Mesenteric fat pad (tissue), 1 donor: ENCODE results near the gene DDAH1. TPM values are rescaled to one million over a fixed set of nuclear protein-coding genes. Genes with fewer than 3 reads are reported as not detected.

Experiments used
- DNase-seq: peaks from one replicate; pipeline ENCODE4 v3.0.0-alpha.2; 2020; ENCODE audit warnings: low spot score
- total RNA-seq: library from RNA; stranded (reverse); fragmentation: NEBNext Ultra II Directional; extraction: Animal tissue kit (Norgen Biotek cat#: 25700); gene quantifications from one replicate; pipeline ENCODE4 v1.2.1, GENCODE V29; 2021
- donor health status: DM: yes; HTN: yes; CAD: no.

DDAH1 gene
- total RNA-seq, 1 donor from 2014 or later, result 15.4 TPM

GRCh38 chr1:85332575-85332974 lies 132.4 kb downstream of the DDAH1 start:
- no peak for DNase-seq

- DNase-seq, result no peak
Measured at GRCh38 chr1:85330711-85331290, 134.2 kb downstream of the DDAH1 start.

GRCh38 chr1:85330214-85330631 lies 134.7 kb downstream of the DDAH1 start:
- DNase-seq, result no peak

- no peak for DNase-seq
Measured at GRCh38 chr1:85328713-85329397, 136.1 kb downstream of the DDAH1 start.

GRCh38 chr1:85327759-85328158 lies 137.2 kb downstream of the DDAH1 start:
- DNase-seq, result no peak

GRCh38 chr1:85326851-85327250 lies 138.1 kb downstream of the DDAH1 start:
- DNase-seq, result no peak

- no peak for DNase-seq
Measured at GRCh38 chr1:85326336-85326735, 138.6 kb downstream of the DDAH1 start.

- DNase-seq, result no peak
Measured at GRCh38 chr1:85325920-85326319, 139.0 kb downstream of the DDAH1 start.

GRCh38 chr1:85323770-85324169 lies 141.2 kb downstream of the DDAH1 start:
- no peak for DNase-seq

GRCh38 chr1:85322655-85323054 lies 142.3 kb downstream of the DDAH1 start:
- no peak for DNase-seq

GRCh38 chr1:85321237-85321964 lies 143.6 kb downstream of the DDAH1 start:
- no peak for DNase-seq

- no peak for DNase-seq
Measured at GRCh38 chr1:85320371-85321131, 144.4 kb downstream of the DDAH1 start.

- DNase-seq, result no peak
Measured at GRCh38 chr1:85319931-85320330, 145.0 kb downstream of the DDAH1 start.

- DNase-seq, result no peak
Measured at GRCh38 chr1:85319491-85319890, 145.5 kb downstream of the DDAH1 start.

GRCh38 chr1:85318217-85318616 lies 146.7 kb downstream of the DDAH1 start:
- no peak for DNase-seq

- DNase-seq, result no peak
Measured at GRCh38 chr1:85317560-85317959, 147.4 kb downstream of the DDAH1 start.

GRCh38 chr1:85316321-85316720 lies 148.6 kb downstream of the DDAH1 start:
- no peak for DNase-seq

- no peak for DNase-seq
Measured at GRCh38 chr1:85315789-85316188, 149.2 kb downstream of the DDAH1 start.

- DNase-seq, result no peak
Measured at GRCh38 chr1:85314726-85315125, 150.2 kb downstream of the DDAH1 start.

GRCh38 chr1:85313888-85314696 lies 150.9 kb downstream of the DDAH1 start:
- no peak for DNase-seq

- no peak for DNase-seq
Measured at GRCh38 chr1:85311818-85312217, 153.1 kb downstream of the DDAH1 start.
